ENCODE data around the gene PPFIA2.

The PPFIA2 gene

DNA sequence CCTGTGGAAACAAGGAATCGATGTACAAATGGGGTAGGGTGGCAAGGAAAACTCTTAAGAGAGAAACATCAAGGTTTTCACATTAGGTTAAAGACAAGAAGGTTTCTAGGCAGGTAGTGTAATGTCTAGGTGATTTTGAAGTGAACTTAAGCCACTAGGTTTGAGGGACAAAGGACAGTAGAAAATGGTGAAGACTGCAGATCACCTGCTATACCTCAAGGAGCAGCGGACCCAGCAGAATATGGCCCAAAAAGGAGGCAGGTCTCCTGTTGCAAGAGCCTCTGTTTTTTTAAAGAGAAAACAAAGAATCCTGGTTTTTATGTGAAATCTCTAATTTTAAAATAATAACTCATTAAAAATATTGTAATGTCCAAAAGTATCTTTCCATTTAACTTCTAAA lies 503.2 kb downstream of the PPFIA2 start:
- Mint-ChIP-seq H3K4me1 (ENCODE audit: low read depth) (no peaks in the 10 kb centered on the region), H3K36me3 (ENCODE audit: low read depth) (no peaks in the 10 kb centered on the region), H3K9me3 (no peaks in the 10 kb centered on the region), H3K27me3 (no peaks in the 10 kb centered on the region), H3K4me3 (no peak overlapping the region), H3K27ac (no peak overlapping the region)
- intact Hi-C loops (cut with micrococcal nuclease), result loop anchor here (5.0 kb wide), 1 partner anchor 844 kb away; no protein-coding TSS in a partner anchor

DNA sequence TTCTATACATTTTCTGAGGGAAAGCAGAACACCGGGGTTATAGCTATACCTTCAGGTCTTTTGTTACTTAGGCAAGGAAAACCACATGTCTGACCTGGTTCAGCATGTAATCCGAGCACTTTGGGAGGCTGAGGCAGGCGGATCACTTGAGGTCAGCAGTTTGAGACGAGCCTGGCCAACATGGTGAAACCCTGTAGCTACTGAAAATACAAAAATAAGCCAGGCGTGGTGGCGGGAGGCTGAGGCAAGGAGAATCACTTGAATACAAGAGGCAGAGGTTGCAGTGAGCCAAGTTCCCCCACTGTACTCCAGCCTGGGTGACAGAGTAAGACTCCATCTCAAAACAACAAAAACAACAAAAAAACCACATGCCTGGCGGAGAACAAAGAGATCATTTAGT lies 503.7 kb downstream of the PPFIA2 start:
- intact Hi-C loops (cut with micrococcal nuclease), result loop anchor here (5.0 kb wide), 1 partner anchor 843 kb away; no protein-coding TSS in a partner anchor
- H3K27me3 Mint-ChIP-seq, result no peaks in the 10 kb centered on the region

DNA sequence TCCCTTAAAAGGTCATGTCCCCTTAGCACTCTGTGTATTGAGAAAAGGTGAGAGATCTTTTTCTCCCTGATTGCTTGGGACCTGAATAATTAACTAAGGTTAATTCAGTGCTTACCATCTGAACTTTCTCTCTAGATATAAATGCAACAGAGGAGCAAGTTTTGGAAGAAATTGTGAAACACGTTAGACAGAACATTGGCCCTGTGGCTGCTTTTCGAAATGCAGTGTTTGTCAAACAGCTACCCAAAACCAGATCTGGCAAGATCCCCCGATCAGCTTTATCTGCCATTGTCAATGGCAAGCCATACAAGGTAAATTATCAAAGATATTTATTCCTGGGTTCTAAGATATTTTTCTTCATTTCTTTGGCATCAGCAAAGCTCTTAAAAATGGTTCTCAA lies 505.8 kb downstream of the PPFIA2 start:
- H3K4me1 Mint-ChIP-seq (ENCODE audit: low read depth), result no peaks in the 10 kb centered on the region
- no peak overlapping the region for H3K27ac Mint-ChIP-seq
- H3K9me3 Mint-ChIP-seq, result no peaks in the 10 kb centered on the region
- no peaks in the 10 kb centered on the region for H3K36me3 Mint-ChIP-seq (ENCODE audit: low read depth)
- no peaks in the 10 kb centered on the region for H3K27me3 Mint-ChIP-seq
- H3K4me3 Mint-ChIP-seq, result no peak overlapping the region
- intact Hi-C loops (cut with micrococcal nuclease), result no loop called here

More for the DNA sequence above, 503.7 kb downstream of the PPFIA2 start:
- H3K27ac Mint-ChIP-seq, result no peak overlapping the region
- H3K4me3 Mint-ChIP-seq, result no peak overlapping the region
- H3K9me3 Mint-ChIP-seq, result no peaks in the 10 kb centered on the region
- H3K4me1 Mint-ChIP-seq (ENCODE audit: low read depth), result no peaks in the 10 kb centered on the region
- no peaks in the 10 kb centered on the region for H3K36me3 Mint-ChIP-seq (ENCODE audit: low read depth)

DNA sequence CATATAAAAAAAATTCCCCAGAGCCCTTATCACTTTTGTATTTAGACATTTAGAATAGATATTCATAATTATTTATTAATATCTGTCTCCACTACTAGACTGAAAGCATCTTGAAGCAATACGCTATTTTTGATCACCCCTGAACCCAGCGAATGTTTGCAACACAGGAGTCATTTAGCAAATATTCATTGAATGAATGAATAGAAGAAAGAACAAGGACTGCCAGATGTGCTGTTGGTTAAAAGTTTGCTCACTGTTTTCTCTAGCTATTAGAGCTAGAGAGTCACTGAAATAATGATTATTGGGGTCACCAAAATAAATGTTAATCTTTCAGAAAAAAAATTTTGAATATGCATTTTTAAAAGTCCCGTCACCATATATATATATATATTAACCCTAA lies 506.9 kb downstream of the PPFIA2 start:
- no peak overlapping the region for H3K27ac Mint-ChIP-seq
- H3K36me3 Mint-ChIP-seq (ENCODE audit: low read depth), result no peaks in the 10 kb centered on the region
- no peaks in the 10 kb centered on the region for H3K27me3 Mint-ChIP-seq
- no peaks in the 10 kb centered on the region for H3K9me3 Mint-ChIP-seq
- intact Hi-C loops (cut with micrococcal nuclease), result no loop called here
- no peak overlapping the region for H3K4me3 Mint-ChIP-seq
- no peaks in the 10 kb centered on the region for H3K4me1 Mint-ChIP-seq (ENCODE audit: low read depth)

DNA sequence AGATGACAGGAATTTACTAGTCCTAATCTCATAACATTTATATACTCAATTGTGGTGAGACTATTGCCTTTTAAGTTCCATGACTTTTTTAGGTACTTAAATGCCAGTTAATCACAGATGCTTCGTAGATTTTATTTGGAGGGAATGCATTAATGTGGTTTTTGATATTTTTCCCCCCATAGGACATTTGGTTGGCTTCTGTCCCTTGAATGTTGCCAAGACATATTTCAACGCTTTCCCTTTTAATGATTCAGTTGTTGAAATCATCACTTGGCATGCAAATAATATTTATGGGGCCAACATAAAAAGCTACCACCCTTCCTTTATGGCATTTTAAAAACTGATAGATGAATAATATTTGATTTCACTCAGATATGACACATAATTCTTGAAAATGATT lies 509.2 kb downstream of the PPFIA2 start:
- H3K9me3 Mint-ChIP-seq, result no peaks in the 10 kb centered on the region
- no peak overlapping the region for H3K27ac Mint-ChIP-seq
- no peaks in the 10 kb centered on the region for H3K36me3 Mint-ChIP-seq (ENCODE audit: low read depth)
- H3K4me1 Mint-ChIP-seq (ENCODE audit: low read depth), result no peaks in the 10 kb centered on the region
- H3K4me3 Mint-ChIP-seq, result no peak overlapping the region
- H3K27me3 Mint-ChIP-seq, result no peaks in the 10 kb centered on the region
- intact Hi-C loops (cut with micrococcal nuclease), result no loop called here

DNA sequence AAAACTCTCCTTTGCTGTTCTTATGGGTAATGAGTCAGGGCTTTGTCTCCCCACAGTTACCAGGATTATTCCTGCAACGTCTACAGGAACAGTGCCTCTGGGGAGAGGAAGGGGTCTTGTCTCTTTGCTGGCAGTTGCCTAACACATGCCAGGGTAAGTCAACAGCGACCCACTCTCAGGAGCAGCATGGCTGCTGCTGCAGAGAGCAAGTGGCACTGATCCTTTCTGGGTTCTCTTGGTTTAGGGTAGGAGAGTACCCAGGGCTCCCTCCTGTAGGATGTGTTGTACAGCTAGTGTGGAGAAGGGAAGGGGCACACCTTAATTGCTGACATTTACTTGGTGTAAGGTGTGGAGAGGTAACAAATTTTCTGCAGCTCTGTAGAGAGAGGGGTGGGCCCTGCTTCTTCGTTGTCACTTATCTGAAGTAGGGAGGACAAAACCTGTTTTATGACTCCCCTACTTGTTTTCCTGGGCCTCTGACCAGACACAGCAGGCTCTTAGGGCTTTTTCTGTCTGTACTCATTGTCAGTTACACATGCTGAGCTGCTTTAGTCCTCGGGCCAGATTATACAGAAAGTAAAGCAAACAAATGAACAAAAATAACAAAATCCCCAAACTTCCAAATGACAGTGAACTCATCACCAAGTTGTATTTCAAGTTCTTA lies 513.1 kb downstream of the PPFIA2 start:
- Mint-ChIP-seq H3K9me3 (no peaks in the 10 kb centered on the region), H3K27me3 (no peaks in the 10 kb centered on the region), H3K4me3 (no peak overlapping the region), H3K36me3 (ENCODE audit: low read depth) (no peaks in the 10 kb centered on the region), H3K27ac (no peak overlapping the region), H3K4me1 (ENCODE audit: low read depth) (no peaks in the 10 kb centered on the region)
- intact Hi-C loops (cut with micrococcal nuclease), result no loop called here

DNA sequence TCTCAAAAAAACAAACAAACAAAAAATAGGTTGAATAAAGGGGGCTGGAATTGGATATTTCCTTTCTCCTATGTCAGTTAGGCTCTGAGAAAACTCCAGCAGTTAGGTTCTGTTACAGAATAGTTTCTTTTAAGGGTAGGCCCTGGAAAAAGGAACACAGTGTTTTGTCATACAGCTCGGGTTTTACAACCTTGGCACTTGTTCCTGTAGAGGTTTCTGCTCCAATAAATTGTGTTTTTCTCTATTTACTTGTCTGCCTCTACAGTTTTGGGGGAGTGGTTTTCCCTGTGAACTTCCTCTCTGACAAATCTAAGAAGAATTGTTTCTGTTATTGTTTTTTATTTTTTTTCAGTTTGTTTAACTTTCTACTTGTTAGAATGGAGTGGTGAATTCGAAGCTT lies 513.7 kb downstream of the PPFIA2 start:
- H3K36me3 Mint-ChIP-seq (ENCODE audit: low read depth), result no peaks in the 10 kb centered on the region
- H3K4me3 Mint-ChIP-seq, result no peak overlapping the region
- H3K9me3 Mint-ChIP-seq, result no peaks in the 10 kb centered on the region
- no peaks in the 10 kb centered on the region for H3K27me3 Mint-ChIP-seq
- H3K27ac Mint-ChIP-seq, result no peak overlapping the region
- intact Hi-C loops (cut with micrococcal nuclease), result no loop called here
- H3K4me1 Mint-ChIP-seq (ENCODE audit: low read depth), result no peaks in the 10 kb centered on the region

DNA sequence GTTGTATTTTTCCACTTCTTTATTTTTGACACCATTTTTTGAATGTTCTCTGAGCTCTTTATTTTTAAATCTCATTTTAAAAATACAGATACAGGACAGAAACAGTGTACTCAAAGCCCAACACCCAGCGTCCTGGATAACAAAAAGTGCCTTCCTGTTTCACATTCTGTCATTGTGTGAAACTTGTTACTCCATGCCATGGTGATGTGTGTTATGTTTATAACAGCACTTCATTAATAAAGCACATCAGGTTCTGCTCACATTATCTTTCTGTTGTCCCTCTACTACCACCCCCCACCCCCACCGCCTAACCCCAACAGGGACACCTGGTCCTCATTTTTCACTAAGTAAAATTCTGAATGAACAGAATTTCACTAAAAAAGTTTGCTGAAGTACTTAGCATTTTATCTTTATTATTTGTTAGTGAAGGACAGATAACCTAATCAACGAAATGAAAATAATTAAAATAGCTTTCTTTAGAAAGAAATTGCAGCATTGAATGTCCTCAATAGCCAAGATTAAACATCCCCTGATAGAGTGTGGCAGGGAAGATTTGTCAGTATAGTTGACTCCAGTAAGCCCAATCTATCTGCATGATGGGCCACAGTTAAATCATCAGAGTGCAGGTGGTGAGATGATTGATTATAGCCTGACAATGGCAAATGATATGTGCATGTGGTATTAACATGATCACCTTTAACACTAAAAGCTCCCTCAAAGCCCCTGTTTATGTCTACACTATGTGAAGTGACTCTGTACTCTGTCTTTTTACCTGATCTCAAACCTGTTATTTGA lies 527.4 kb downstream of the PPFIA2 start:
- no peaks in the 10 kb centered on the region for H3K4me1 Mint-ChIP-seq (ENCODE audit: low read depth)
- H3K27me3 Mint-ChIP-seq, result no peaks in the 10 kb centered on the region
- H3K36me3 Mint-ChIP-seq (ENCODE audit: low read depth), result no peaks in the 10 kb centered on the region
- intact Hi-C loops (cut with micrococcal nuclease), result no loop called here
- no peak overlapping the region for H3K4me3 Mint-ChIP-seq
- H3K27ac Mint-ChIP-seq, result no peak overlapping the region
- no peaks in the 10 kb centered on the region for H3K9me3 Mint-ChIP-seq

DNA sequence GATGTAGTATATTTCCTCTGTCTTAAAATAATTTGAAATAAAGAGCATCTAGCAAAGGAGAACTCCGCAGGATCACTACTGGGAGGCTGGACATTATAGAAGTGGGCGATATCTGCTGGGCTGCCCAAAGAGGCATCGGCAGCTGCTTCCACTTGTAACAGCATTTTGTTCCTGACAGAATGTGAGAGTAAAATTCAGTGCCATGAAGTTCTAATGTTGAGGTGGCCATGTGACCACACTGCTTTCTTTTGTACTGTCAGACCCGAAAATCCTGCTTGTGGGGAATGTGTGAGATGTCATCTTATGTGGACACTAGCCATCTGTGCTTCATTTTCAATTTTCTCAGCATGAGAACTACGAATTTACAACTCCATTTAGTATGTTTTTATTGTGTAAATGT lies 529.4 kb downstream of the PPFIA2 start:
- intact Hi-C loops (cut with micrococcal nuclease), result no loop called here
- H3K27ac Mint-ChIP-seq, result no peak overlapping the region

DNA sequence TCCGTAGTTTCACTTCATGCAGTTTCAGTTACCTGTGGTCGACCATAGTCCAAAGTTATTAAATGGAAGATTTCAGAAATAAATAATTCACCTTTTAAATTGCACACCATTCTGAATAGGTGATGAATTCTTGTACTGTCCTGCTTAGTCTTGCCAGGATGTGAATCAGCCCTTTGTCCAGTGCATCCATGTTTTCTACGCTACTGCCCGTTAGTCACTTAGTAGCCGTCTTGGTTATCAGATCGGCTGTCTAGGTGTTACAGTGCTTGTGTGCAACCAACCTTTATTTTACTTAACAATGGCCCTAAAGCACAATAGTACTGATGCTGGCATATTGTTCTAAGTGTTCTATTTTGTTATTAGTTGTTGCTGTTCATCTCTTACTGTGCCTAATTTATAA lies 534.5 kb downstream of the PPFIA2 start:
- Mint-ChIP-seq H3K4me3 (no peak overlapping the region), H3K36me3 (ENCODE audit: low read depth) (no peaks in the 10 kb centered on the region), H3K4me1 (ENCODE audit: low read depth) (no peaks in the 10 kb centered on the region), H3K9me3 (no peaks in the 10 kb centered on the region), H3K27ac (no peak overlapping the region), H3K27me3 (no peaks in the 10 kb centered on the region)
- intact Hi-C loops (cut with micrococcal nuclease), result no loop called here

More for the DNA sequence above, 529.4 kb downstream of the PPFIA2 start:
- Mint-ChIP-seq H3K9me3 (no peaks in the 10 kb centered on the region), H3K4me1 (ENCODE audit: low read depth) (no peaks in the 10 kb centered on the region), H3K4me3 (no peak overlapping the region), H3K27me3 (no peaks in the 10 kb centered on the region), H3K36me3 (ENCODE audit: low read depth) (no peaks in the 10 kb centered on the region)

DNA sequence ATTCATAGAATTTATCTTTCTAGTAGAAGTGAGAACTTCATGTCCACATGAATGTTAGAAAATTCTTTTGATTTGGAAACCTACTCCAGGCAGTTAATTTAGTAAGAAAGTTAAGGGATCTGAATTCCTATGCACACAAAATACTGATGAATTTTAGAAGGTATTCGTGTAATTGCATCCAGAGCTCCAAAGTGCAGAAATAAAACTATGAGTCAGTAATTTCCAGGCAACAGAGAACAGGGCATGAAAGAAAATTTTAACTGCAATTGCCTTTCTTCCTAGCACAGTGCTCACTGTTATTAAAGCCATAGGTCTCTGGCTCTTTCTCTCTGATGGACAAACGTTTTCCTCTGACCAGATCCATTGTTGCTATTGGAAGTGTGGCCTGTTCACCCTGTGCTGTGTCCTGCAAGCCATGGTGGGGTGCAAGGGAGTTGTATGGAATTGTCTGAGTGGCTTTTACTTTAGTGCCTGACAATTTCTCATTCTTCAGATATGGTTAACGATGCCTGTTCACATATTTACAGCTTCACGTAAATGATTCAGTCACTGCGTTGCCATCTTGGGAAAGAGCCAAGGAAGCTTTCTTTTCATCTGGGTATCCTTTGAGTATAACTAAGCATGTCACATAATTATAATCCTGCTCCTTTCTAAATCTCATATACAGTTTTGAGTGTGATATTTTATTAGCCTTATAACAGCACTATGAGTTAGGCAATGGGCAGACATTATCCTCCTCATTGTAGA lies 536.1 kb downstream of the PPFIA2 start:
- H3K4me1 Mint-ChIP-seq (ENCODE audit: low read depth), result no peaks in the 10 kb centered on the region

DNA sequence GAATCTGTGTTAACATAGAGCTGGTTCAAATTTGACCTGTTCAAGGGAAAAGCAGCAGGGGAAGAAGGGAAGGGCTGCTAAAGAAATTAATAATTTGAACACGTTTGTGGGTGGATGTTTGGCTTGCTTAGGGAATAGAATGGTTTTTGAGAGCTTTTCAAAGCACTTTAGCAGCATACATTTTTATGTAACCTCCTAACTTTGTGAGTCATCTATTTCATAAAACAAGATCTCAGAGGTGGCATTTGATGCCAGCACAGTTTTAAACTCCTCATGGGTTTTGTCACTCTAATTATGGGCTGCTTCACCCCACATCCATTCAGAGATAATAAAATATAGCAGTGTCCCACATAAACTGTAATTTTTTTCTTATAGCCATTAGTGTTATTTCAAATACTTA lies 537.5 kb downstream of the PPFIA2 start:
- Mint-ChIP-seq H3K4me1 (ENCODE audit: low read depth) (no peaks in the 10 kb centered on the region), H3K27me3 (no peaks in the 10 kb centered on the region), H3K9me3 (no peaks in the 10 kb centered on the region), H3K27ac (no peak overlapping the region), H3K36me3 (ENCODE audit: low read depth) (no peaks in the 10 kb centered on the region), H3K4me3 (no peak overlapping the region)
- intact Hi-C loops (cut with micrococcal nuclease), result no loop called here

More for the DNA sequence above, 536.1 kb downstream of the PPFIA2 start:
- H3K27me3 Mint-ChIP-seq, result no peaks in the 10 kb centered on the region
- no peaks in the 10 kb centered on the region for H3K9me3 Mint-ChIP-seq
- H3K4me3 Mint-ChIP-seq, result no peak overlapping the region
- intact Hi-C loops (cut with micrococcal nuclease), result no loop called here
- no peaks in the 10 kb centered on the region for H3K36me3 Mint-ChIP-seq (ENCODE audit: low read depth)
- H3K27ac Mint-ChIP-seq, result no peak overlapping the region

DNA sequence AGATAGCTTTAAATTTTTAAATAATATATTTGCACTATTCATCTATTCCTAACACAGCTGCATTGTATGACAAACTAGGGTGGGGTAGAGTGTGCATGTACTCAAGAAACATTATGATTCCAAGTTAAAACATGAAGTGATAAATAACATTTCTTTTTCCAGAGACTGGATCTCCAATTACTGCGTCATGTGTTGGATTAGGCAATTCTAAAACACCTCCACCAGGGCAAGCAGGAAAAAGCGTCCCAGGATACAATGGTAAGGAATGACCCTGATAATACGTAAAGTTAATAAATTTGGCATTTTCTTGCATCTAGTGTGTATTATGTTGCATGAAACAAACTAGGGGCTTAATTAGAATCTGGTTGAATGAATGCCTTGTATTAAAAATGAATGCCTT lies 542.4 kb downstream of the PPFIA2 start:
- no peaks in the 10 kb centered on the region for H3K9me3 Mint-ChIP-seq
- no peak overlapping the region for H3K27ac Mint-ChIP-seq
- no peak overlapping the region for H3K4me3 Mint-ChIP-seq
- no peaks in the 10 kb centered on the region for H3K36me3 Mint-ChIP-seq (ENCODE audit: low read depth)
- intact Hi-C loops (cut with micrococcal nuclease), result no loop called here
- H3K4me1 Mint-ChIP-seq (ENCODE audit: low read depth), result no peaks in the 10 kb centered on the region
- H3K27me3 Mint-ChIP-seq, result no peaks in the 10 kb centered on the region

DNA sequence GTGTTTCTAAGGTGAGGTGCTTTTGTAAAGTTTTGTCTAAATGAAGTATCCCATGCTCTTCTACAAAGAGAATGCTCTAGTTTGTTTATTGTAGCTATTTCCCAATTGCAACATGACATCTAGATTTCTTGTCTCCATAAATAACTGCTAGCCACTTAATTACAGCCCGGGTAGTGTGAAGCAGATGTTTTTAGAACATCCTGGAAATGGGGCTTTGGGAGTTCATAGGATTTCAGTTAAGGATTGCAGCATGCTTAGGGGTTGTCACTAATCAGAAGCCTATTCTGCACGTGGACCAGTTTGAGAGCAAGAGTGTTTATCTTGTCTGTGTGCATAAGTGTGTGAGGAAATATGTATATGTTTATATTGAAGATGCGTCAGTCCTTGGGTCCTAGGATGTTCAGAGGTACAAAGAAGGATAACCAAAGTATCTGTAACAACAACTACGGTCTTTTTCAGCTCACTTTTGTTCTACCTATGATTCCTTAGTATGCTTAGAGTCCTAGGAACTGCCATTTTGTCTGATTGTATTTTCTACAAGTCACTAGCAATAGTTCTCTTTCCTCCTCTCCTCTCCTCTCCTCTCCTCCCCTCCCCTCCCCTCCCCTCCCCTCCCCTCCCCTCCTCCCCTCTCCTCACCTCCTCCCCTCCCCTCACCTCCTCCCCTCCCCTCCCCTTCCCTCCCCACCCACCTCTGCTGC lies 546.0 kb downstream of the PPFIA2 start:
- intact Hi-C loops (cut with micrococcal nuclease), result no loop called here
- no peak overlapping the region for H3K27ac Mint-ChIP-seq
- no peak overlapping the region for H3K4me3 Mint-ChIP-seq
- H3K9me3 Mint-ChIP-seq, result no peaks in the 10 kb centered on the region
- H3K36me3 Mint-ChIP-seq (ENCODE audit: low read depth), result no peaks in the 10 kb centered on the region
- no peaks in the 10 kb centered on the region for H3K4me1 Mint-ChIP-seq (ENCODE audit: low read depth)
- H3K27me3 Mint-ChIP-seq, result no peaks in the 10 kb centered on the region
